GM23248 (cell line): ENCODE data around the gene ASIC2. TPM values are rescaled to one million over a fixed set of nuclear protein-coding genes. Genes with fewer than 3 reads are reported as not detected.
A peak's percentile ranks its signal among the peaks of the same experiment; 100 is the strongest.

Experiments used
- DNase-seq: peaks from one replicate; pipeline ENCODE4 v3.0.0-alpha.2; 2015
- H2AFZ ChIP-seq: fragments of 200-600 bp; sonication (generic); 2 replicates; pipeline ENCODE4 v1.6.1; 2016; ENCODE audit warnings: antibody characterized with exemption
- H3F3A ChIP-seq: fragments of 200-600 bp; sonication (generic); 2 replicates; pipeline ENCODE4 v1.6.1; 2016; ENCODE audit warnings: mild to moderate bottlenecking, antibody characterized with exemption, mixed run types; ENCODE audit not compliant: insufficient read depth
- H3K27ac ChIP-seq: fragments of 200-600 bp; sonication (generic); 2 replicates; pipeline ENCODE4 v1.5.1; 2016; ENCODE audit warnings: mild to moderate bottlenecking
- H3K27me3 ChIP-seq: fragments of 200-600 bp; sonication (generic); replicated peaks from 2 replicates; pipeline ENCODE4 v1.6.1; 2016; ENCODE audit warnings: mild to moderate bottlenecking; ENCODE audit not compliant: insufficient read depth
- H3K36me3 ChIP-seq: fragments of 200-600 bp; sonication (generic); 2 replicates; pipeline ENCODE4 v1.6.1; 2016; ENCODE audit warnings: low read depth, mild to moderate bottlenecking
- H3K4me1 ChIP-seq: fragments of 200-600 bp; sonication (generic); 2 replicates; pipeline ENCODE4 v1.6.1; 2016; ENCODE audit warnings: mild to moderate bottlenecking; ENCODE audit not compliant: insufficient read depth
- H3K4me2 ChIP-seq: fragments of 200-600 bp; sonication (generic); one replicate; pipeline ENCODE4 v1.6.1; 2016; ENCODE audit warnings: mild to moderate bottlenecking; ENCODE audit not compliant: unreplicated experiment
- H3K4me3 ChIP-seq: fragments of 200-600 bp; sonication (generic); 2 replicates; pipeline ENCODE4 v1.5.1; 2016; ENCODE audit warnings: mild to moderate bottlenecking
- H3K79me2 ChIP-seq: fragments of 200-600 bp; sonication (generic); 2 replicates; pipeline ENCODE4 v1.6.1; 2016; ENCODE audit warnings: mild to moderate bottlenecking; ENCODE audit not compliant: insufficient read depth
- H3K9ac ChIP-seq: fragments of 200-600 bp; sonication (generic); 2 replicates; pipeline ENCODE4 v1.6.1; 2016; ENCODE audit warnings: mild to moderate bottlenecking
- H3K9me2 ChIP-seq: fragments of 200-600 bp; sonication (generic); 2 replicates; pipeline ENCODE4 v1.6.1; 2016; ENCODE audit warnings: mixed run types, mild to moderate bottlenecking, moderate library complexity; ENCODE audit not compliant: insufficient read depth
- H3K9me3 ChIP-seq: fragments of 200-600 bp; sonication (generic); one replicate; pipeline ENCODE4 v1.6.1; 2017; ENCODE audit warnings: low read depth
- H4K20me1 ChIP-seq: fragments of 200-600 bp; sonication (generic); 2 replicates; pipeline ENCODE4 v1.6.0; 2016; ENCODE audit not compliant: insufficient read depth
- EZH2 ChIP-seq: fragments of 200-600 bp; sonication (generic); IDR thresholded peaks from 2 replicates; pipeline ENCODE4 v1.6.1; 2018; ENCODE audit warnings: antibody characterized with exemption, mild to moderate bottlenecking; ENCODE audit not compliant: insufficient read depth, poor library complexity, severe bottlenecking
- EZH2phosphoT487 ChIP-seq: fragments of 200-600 bp; sonication (generic); IDR thresholded peaks from 2 replicates; pipeline ENCODE4 v1.6.1; 2018; ENCODE audit warnings: antibody characterized with exemption, moderate library complexity, mild to moderate bottlenecking, low read depth; ENCODE audit not compliant: insufficient read depth
- WGBS, 2 experiments: methylation state at CpG; one replicate each; pipeline ENCODE4 v1.1.6; 2015 to 2017; ENCODE audit warnings: low lambda C conversion rate in 2 of 2, low coverage in 1 of 2; ENCODE audit errors: missing lambda C conversion rate in 2 of 2; 5-methylcytosine and 5-hydroxymethylcytosine counted together
- in situ Hi-C: fragments of 300-500 bp; cut with MboI; formaldehyde crosslinking; loops from 2 replicates; pipeline ENCODE4 v1.15.0; 2020
- polyA plus RNA-seq: library from polyadenylated mRNA; unstranded; fragments of >200 nt; fragmentation: Nextera tagmentation; extraction: Ambion mirVana; gene quantifications from 2 replicates; pipeline ENCODE4 v1.2.1, GENCODE V29; 2016
- total RNA-seq: library from RNA; depleted of rRNA; stranded (reverse); fragments of >200 nt; shearing (Covaris generic); gene quantifications from 2 replicates; pipeline ENCODE4 v1.2.3, GENCODE V29; 2014

The ASIC2 gene
- total and polyA plus RNA-seq, 2 experiments from 2014 or later, result under 0.01 TPM; not detected in 1

GRCh38 chr17:33166472-33166871 is 126.6 kb downstream of the ASIC2 start:
- H3K36me3 ChIP-seq, result no peaks in the 10 kb centered on the region
- H3K27ac ChIP-seq, result no peak overlapping the region
- no peak overlapping the region for H3K9ac ChIP-seq
- no peak for TF ChIP-seq EZH2
- H2AFZ ChIP-seq, result no peak overlapping the region
- H3K79me2 ChIP-seq, result no peaks in the 10 kb centered on the region
- in situ Hi-C loops, result no loop called here
- H3K4me3 ChIP-seq, result no peak overlapping the region
- H4K20me1 ChIP-seq, result no peaks in the 10 kb centered on the region
- WGBS, 2 experiments, result 34 to 51% methylated on average over 5 of the region's 5 CpGs
- no peak overlapping the region for H3K4me2 ChIP-seq
- peaks cover 12% of the 10 kb centered on the region for H3K4me1 ChIP-seq
- H3K9me2 ChIP-seq, result no peaks in the 10 kb centered on the region
- 0 out of 2 replicates have a peak, but pooled peaks cover 12% of the 10 kb centered on the region for H3F3A ChIP-seq
- H3K27me3 ChIP-seq, result no peaks in the 10 kb centered on the region
- no peak for DNase-seq
- H3K9me3 ChIP-seq, result no peaks in the 10 kb centered on the region

GRCh38 chr17:33164169-33164881 is 128.8 kb downstream of the ASIC2 start:
- Histone ChIP-seq H3K79me2 (no peaks in the 10 kb centered on the region), H3K4me1 (peaks cover under 1% of the 10 kb centered on the region; the same call in 1 of the 2 replicates), H3K27me3 (no peaks in the 10 kb centered on the region), H3K9me3 (no peaks in the 10 kb centered on the region), H4K20me1 (no peaks in the 10 kb centered on the region), H3K27ac (no peak overlapping the region), H3K4me3 (no peak overlapping the region), H2AFZ (no peak overlapping the region), H3K9ac (no peak overlapping the region), H3F3A (0 out of 2 replicates have a peak, but pooled peaks cover under 1% of the 10 kb centered on the region), H3K36me3 (no peaks in the 10 kb centered on the region), H3K4me2 (no peak overlapping the region), H3K9me2 (no peaks in the 10 kb centered on the region)
- 11 to 13% methylated on average over 8 of the region's 8 CpGs for WGBS, 2 experiments
- no peak for TF ChIP-seq EZH2phosphoT487
- no peak for TF ChIP-seq EZH2
- in situ Hi-C loops, result no loop called here
- DNase-seq, result peak; percentile 7

GRCh38 chr17:33163533-33164168 is 129.4 kb downstream of the ASIC2 start:
- in situ Hi-C loops, result no loop called here
- Histone ChIP-seq H3K36me3 (no peaks in the 10 kb centered on the region), H3K9me2 (no peaks in the 10 kb centered on the region), H3K27ac (no peak overlapping the region), H4K20me1 (no peaks in the 10 kb centered on the region), H3K27me3 (no peaks in the 10 kb centered on the region), H3K4me1 (no peaks in the 10 kb centered on the region), H3K79me2 (no peaks in the 10 kb centered on the region), H3K9me3 (no peaks in the 10 kb centered on the region), H3K4me2 (no peak overlapping the region), H3K4me3 (no peak overlapping the region), H3F3A (no peaks in the 10 kb centered on the region), H2AFZ (no peak overlapping the region), H3K9ac (no peak overlapping the region)
- DNase-seq, result no peak
- no peak for TF ChIP-seq EZH2
- no peak for TF ChIP-seq EZH2phosphoT487
- WGBS, 2 experiments, result 58 to 61% methylated on average over 10 of the region's 10 CpGs

GRCh38 chr17:33154869-33155455 is 138.1 kb downstream of the ASIC2 start:
- H3K4me1 ChIP-seq, result no peaks in the 10 kb centered on the region
- no peak for DNase-seq
- 77 to 78% methylated on average over 19 of the region's 19 CpGs for WGBS, 2 experiments
- H3K4me3 ChIP-seq, result no peak overlapping the region
- H3K27ac ChIP-seq, result no peak overlapping the region
- in situ Hi-C loops, result no loop called here
- no peaks in the 10 kb centered on the region for H3F3A ChIP-seq
- no peaks in the 10 kb centered on the region for H3K79me2 ChIP-seq
- no peak overlapping the region for H3K4me2 ChIP-seq
- H3K27me3 ChIP-seq, result peaks cover 5% of the 10 kb centered on the region
- H3K36me3 ChIP-seq, result no peaks in the 10 kb centered on the region
- TF ChIP-seq EZH2phosphoT487, result no peak
- TF ChIP-seq EZH2, result no peak
- H3K9ac ChIP-seq, result no peak overlapping the region
- H3K9me3 ChIP-seq, result no peaks in the 10 kb centered on the region
- no peaks in the 10 kb centered on the region for H3K9me2 ChIP-seq
- H2AFZ ChIP-seq, result no peak overlapping the region
- H4K20me1 ChIP-seq, result no peaks in the 10 kb centered on the region
